ENCODE measurements around the gene CLIC1. TPM values are rescaled to one million over a fixed set of nuclear protein-coding genes. Genes with fewer than 3 reads are reported as not detected.

CLIC1 gene
- polyA plus RNA-seq, 1 donor (not counting 4 experiments of a cell fraction or from before 2014, with no cell fraction given) = 832 TPM

DNA sequence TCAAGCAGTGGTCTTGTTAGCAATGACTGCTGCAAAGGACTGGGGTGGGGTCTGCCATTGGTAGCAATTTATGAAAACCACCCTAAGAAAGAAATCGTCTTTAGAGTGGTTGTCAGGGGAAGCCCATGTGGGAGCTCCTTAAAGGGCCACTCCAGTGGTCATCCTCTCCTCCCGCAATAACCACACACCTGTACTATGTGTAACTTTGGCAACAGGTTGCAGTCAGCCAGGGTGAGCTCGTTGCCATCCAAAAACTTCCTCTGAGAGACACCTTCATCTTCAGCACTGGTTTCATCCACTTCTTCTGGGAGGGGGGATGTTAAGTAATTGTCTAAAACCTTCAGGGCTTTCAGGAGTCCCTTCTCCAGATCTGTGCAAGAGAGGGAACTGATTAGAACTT, 4.3 kb downstream of the CLIC1 start:
- TF ChIP-seq EZH2 (IDR thresholded peaks at IDR 0.05; ENCODE audit: low read length) (no peak), CTCF (optimal IDR thresholded peaks at IDR 0.05 in 1 of 3, IDR thresholded peaks at IDR 0.05 in 1 of 3, conservative IDR thresholded peaks at IDR 0.05 in 1 of 3; ENCODE audit: extremely low read depth in 1 of 3, insufficient read depth in 2 of 3, low read length in 3 of 3) (no peak)
- Histone ChIP-seq H3K4me3 (ENCODE audit: control insufficient read depth in 2 of 3, extremely low read depth in 1 of 3, insufficient read depth in 2 of 3, low read depth in 1 of 3, low read length in 3 of 3) (no peak overlapping the region), H4K20me1 (ENCODE audit: control insufficient read depth, extremely low read depth, insufficient read depth, low read length) (peaks cover 19% of the 10 kb centered on the region), H3K9ac (ENCODE audit: control insufficient read depth, extremely low read depth, insufficient read depth, low read length) (no peak overlapping the region), H3K9me3 (ENCODE audit: control insufficient read depth, low read depth, low read length) (no peaks in the 10 kb centered on the region), H3K4me2 (ENCODE audit: control insufficient read depth, extremely low read depth, insufficient read depth, low read depth, low read length) (no peak overlapping the region), H3K27me3 (ENCODE audit: control insufficient read depth, extremely low read depth, insufficient read depth, low read length) (no peaks in the 10 kb centered on the region), H3K9me1 (ENCODE audit: control insufficient read depth, extremely low read depth, insufficient read depth, low read length) (peaks cover 4% of the 10 kb centered on the region), H2AFZ (ENCODE audit: control insufficient read depth, low read length) (no peak overlapping the region), H3K27ac (ENCODE audit: control insufficient read depth, insufficient read depth, low read length) (no peak overlapping the region), H3K79me2 (ENCODE audit: control insufficient read depth, insufficient read depth, low read length) (peaks cover 39% of the 10 kb centered on the region), H3K4me1 (ENCODE audit: control insufficient read depth, extremely low read depth, insufficient read depth, low read length) (peaks cover 30% of the 10 kb centered on the region), H3K36me3 (ENCODE audit: control insufficient read depth in 2 of 2, extremely low read depth in 1 of 2, insufficient read depth in 2 of 2, low read length in 2 of 2) (peaks cover 29 to 42% of the 10 kb centered on the region in 2 experiments)
- no peak for FAIRE-seq
- dilution Hi-C loops (cut with MboI; ENCODE audit: extremely low pct_ligation_motif_present, low sequenced_read_pairs) = no loop called here
- DNase-seq (ENCODE audit: low read depth, low spot score) = no peak

DNA sequence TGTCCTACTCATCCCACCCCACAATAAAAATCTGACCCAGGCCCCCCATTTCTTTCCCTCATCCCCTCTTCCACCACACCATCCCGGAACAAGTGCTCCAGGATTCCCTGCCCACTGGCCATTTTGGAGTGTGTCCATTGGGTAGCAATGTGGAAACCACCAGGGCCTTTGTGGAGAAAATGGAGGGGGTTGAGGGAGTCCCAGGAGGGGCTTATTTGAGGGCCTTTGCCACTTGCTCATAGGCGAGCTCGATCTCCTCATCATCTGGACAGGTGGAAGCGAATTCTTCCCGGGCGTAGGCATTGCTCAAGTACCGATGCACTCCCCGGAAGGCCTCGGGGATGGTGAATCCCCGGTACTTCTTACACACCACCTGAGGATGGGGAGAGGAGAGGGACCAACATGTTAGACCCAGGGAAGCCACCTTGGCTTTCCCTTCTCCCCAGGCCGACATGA, 5.7 kb downstream of the CLIC1 start:
- Histone ChIP-seq H3K79me2 (ENCODE audit: control insufficient read depth, insufficient read depth, low read length) (peaks cover 26% of the 10 kb centered on the region), H3K4me3 (ENCODE audit: control insufficient read depth in 2 of 3, extremely low read depth in 1 of 3, insufficient read depth in 2 of 3, low read depth in 1 of 3, low read length in 3 of 3) (no peak overlapping the region), H3K9ac (ENCODE audit: control insufficient read depth, extremely low read depth, insufficient read depth, low read length) (no peak overlapping the region), H3K9me1 (ENCODE audit: control insufficient read depth, extremely low read depth, insufficient read depth, low read length) (peaks cover 4% of the 10 kb centered on the region), H3K4me1 (ENCODE audit: control insufficient read depth, extremely low read depth, insufficient read depth, low read length) (peaks cover 25% of the 10 kb centered on the region), H3K36me3 (ENCODE audit: control insufficient read depth in 2 of 2, extremely low read depth in 1 of 2, insufficient read depth in 2 of 2, low read length in 2 of 2) (peaks cover 29 to 43% of the 10 kb centered on the region in 2 experiments), H3K27me3 (ENCODE audit: control insufficient read depth, extremely low read depth, insufficient read depth, low read length) (no peaks in the 10 kb centered on the region), H3K27ac (ENCODE audit: control insufficient read depth, insufficient read depth, low read length) (no peak overlapping the region), H3K4me2 (ENCODE audit: control insufficient read depth, extremely low read depth, insufficient read depth, low read depth, low read length) (peak overlapping the region; percentile 91), H3K9me3 (ENCODE audit: control insufficient read depth, low read depth, low read length) (no peaks in the 10 kb centered on the region), H4K20me1 (ENCODE audit: control insufficient read depth, extremely low read depth, insufficient read depth, low read length) (peaks cover 19% of the 10 kb centered on the region), H2AFZ (ENCODE audit: control insufficient read depth, low read length) (no peak overlapping the region)
- no peak for TF ChIP-seq CTCF (optimal IDR thresholded peaks at IDR 0.05 in 1 of 3, IDR thresholded peaks at IDR 0.05 in 1 of 3, conservative IDR thresholded peaks at IDR 0.05 in 1 of 3; ENCODE audit: extremely low read depth in 1 of 3, insufficient read depth in 2 of 3, low read length in 3 of 3)
- TF ChIP-seq EZH2 (IDR thresholded peaks at IDR 0.05; ENCODE audit: low read length) = no peak
- no peak for DNase-seq (ENCODE audit: low read depth, low spot score)
- FAIRE-seq = no peak
- dilution Hi-C loops (cut with MboI; ENCODE audit: extremely low pct_ligation_motif_present, low sequenced_read_pairs) = no loop called here

Measured in keratinocyte (primary cell).